Lower leg skin (tissue), 3 donors: Measurements from ENCODE around the gene NAV3.

ENCODE experiments used
- POLR2A ChIP-seq, 2 donors: fragments of 450-650 bp; IDR thresholded peaks; one replicate each; pipeline ENCODE4 v1.6.1; 2016 to 2017; ENCODE audit warnings: antibody characterized with exemption in 2 of 2, mild to moderate bottlenecking in 1 of 2, moderate library complexity in 1 of 2
- TF ChIP-seq, protein P1 (sequence below), 3 donors: fragments of 450-650 bp; IDR thresholded peaks; one replicate each; pipeline ENCODE4 v1.5.1; 2016; ENCODE audit warnings: antibody characterized with exemption in 3 of 3, mild to moderate bottlenecking in 3 of 3, moderate library complexity in 2 of 3

DNA sequence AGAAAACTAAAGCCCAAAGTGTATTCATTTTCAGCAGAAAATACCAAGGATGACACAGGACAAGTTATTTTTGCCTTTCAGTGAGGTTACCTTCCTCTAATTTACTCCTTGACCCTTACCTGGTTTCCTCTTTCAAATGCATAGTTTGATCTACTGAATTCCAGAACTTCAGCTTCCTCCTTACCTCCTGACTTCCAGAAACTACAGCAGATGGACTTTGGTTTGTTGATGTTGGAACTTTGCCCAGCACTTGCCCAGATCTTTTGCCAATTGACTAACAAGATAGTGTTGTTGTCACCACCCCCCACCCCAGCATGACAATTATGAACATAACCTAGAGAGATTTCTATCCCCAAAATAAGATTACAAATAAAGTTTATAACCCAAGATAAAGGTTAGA is 63.2 kb downstream of the NAV3 start:
- TF ChIP-seq, protein P1, sequence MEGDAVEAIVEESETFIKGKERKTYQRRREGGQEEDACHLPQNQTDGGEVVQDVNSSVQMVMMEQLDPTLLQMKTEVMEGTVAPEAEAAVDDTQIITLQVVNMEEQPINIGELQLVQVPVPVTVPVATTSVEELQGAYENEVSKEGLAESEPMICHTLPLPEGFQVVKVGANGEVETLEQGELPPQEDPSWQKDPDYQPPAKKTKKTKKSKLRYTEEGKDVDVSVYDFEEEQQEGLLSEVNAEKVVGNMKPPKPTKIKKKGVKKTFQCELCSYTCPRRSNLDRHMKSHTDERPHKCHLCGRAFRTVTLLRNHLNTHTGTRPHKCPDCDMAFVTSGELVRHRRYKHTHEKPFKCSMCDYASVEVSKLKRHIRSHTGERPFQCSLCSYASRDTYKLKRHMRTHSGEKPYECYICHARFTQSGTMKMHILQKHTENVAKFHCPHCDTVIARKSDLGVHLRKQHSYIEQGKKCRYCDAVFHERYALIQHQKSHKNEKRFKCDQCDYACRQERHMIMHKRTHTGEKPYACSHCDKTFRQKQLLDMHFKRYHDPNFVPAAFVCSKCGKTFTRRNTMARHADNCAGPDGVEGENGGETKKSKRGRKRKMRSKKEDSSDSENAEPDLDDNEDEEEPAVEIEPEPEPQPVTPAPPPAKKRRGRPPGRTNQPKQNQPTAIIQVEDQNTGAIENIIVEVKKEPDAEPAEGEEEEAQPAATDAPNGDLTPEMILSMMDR (IDR thresholded peaks at IDR 0.05) = no peak
- TF ChIP-seq POLR2A (IDR thresholded peaks at IDR 0.05) = no peak
